Activated CD8-positive, alpha-beta T cell treated with anti-CD3 and anti-CD28 coated beads for 36 hours (primary cell): Measurements from ENCODE around the gene ACTR2. TPM values are rescaled to one million over a fixed set of nuclear protein-coding genes. Genes with fewer than 3 reads are reported as not detected.
"Not testable (repeated sequence)": the region's sequence is repeated elsewhere in the genome, so short reads cannot be mapped to it uniquely, and the experiment has no call there.

Experiments used
- ATAC-seq: fragments of 200-7000 bp; cut with Tn5 transposase; one replicate; pipeline ENCODE4 v1.10.0; 2021; ENCODE audit warnings: mild to moderate bottlenecking, moderate library complexity
- CTCF ChIA-PET: fragments of 350-600 bp; sonication (Branson Sonifier 250); formaldehyde crosslinking; loops from one replicate; lab custom pipeline; 2021; ENCODE audit warnings: antibody characterized with exemption; lab: Charles Lee
- POLR2A ChIA-PET: fragments of 350-600 bp; sonication (Branson Sonifier 250); formaldehyde crosslinking; loops from one replicate; lab custom pipeline; 2021; ENCODE audit warnings: antibody characterized with exemption; lab: Charles Lee
- DNase-seq: peaks from one replicate; pipeline ENCODE4 v3.0.0-alpha.2; 2020
- H3K27ac Mint-ChIP-seq: one replicate; pipeline ENCODE4 v1.8.0; 2021; ENCODE audit warnings: mild to moderate bottlenecking, mixed read lengths
- H3K27me3 Mint-ChIP-seq: one replicate; pipeline ENCODE4 v1.8.0; 2021; ENCODE audit warnings: mixed read lengths
- H3K36me3 Mint-ChIP-seq: one replicate; pipeline ENCODE4 v1.8.0; 2021; ENCODE audit warnings: low read depth, mixed read lengths
- H3K4me1 Mint-ChIP-seq: one replicate; pipeline ENCODE4 v1.8.0; 2021; ENCODE audit warnings: low read depth, mixed read lengths
- H3K4me3 Mint-ChIP-seq: one replicate; pipeline ENCODE4 v1.8.0; 2021; ENCODE audit warnings: mild to moderate bottlenecking, moderate library complexity, mixed read lengths
- H3K9me3 Mint-ChIP-seq: one replicate; pipeline ENCODE4 v1.8.0; 2021; ENCODE audit warnings: mixed read lengths
- CTCF ChIP-seq: fragments of 200-600 bp; IDR thresholded peaks from one replicate; pipeline ENCODE4 v1.8.0; 2022; ENCODE audit warnings: antibody characterized with exemption, mild to moderate bottlenecking
- intact Hi-C: fragments of 100-400 bp; cut with micrococcal nuclease; formaldehyde crosslinking; loops from one replicate; pipeline ENCODE4 v1.10.0; 2022
- total RNA-seq, 2 experiments: library from RNA; stranded (reverse); gene quantifications; one replicate each; pipeline ENCODE4 v1.2.3, GENCODE V29; 2021

The ACTR2 gene
- total RNA-seq, 2 experiments from 2014 or later, result 331 to 341 TPM

- CTCF ChIA-PET, result interaction anchor here (0.9 kb wide), 1 partner anchor 163 kb away, joined by 5 read pairs; no protein-coding TSS in a partner anchor
- Mint-ChIP-seq H3K27ac (peak overlapping the region; percentile 100), H3K27me3 (no peaks in the 10 kb centered on the region), H3K9me3 (no peaks in the 10 kb centered on the region), H3K4me3 (peak overlapping the region; percentile 99), H3K36me3 (peaks cover 26% of the 10 kb centered on the region), H3K4me1 (peaks cover 32% of the 10 kb centered on the region)
- POLR2A ChIA-PET, result interaction anchor here (0.9 to 2.0 kb wide), 5 partner anchors 19 to 322 kb away, joined by 3 to 4 read pairs (median 3); no protein-coding TSS in a partner anchor
- intact Hi-C loops, result no loop called here
- ATAC-seq, result peak; percentile 31
- no peak for DNase-seq
- TF ChIP-seq CTCF, result no peak
Observed at GRCh38 chr2:65228263-65228750, 676 bp downstream of the ACTR2 start.

- ChIA-PET CTCF (no interaction called here), POLR2A (interaction anchor here (1.0 kb wide), 1 partner anchor 105 kb away, joined by 3 read pairs; no protein-coding TSS in a partner anchor)
- H3K4me1 Mint-ChIP-seq, result peaks cover 44% of the 10 kb centered on the region
- H3K9me3 Mint-ChIP-seq, result no peaks in the 10 kb centered on the region
- no peaks in the 10 kb centered on the region for H3K27me3 Mint-ChIP-seq
- ATAC-seq (no peak), DNase-seq (no peak)
- intact Hi-C loops, result no loop called here
- no peak for TF ChIP-seq CTCF
- H3K36me3 Mint-ChIP-seq, result peaks cover 31% of the 10 kb centered on the region
- H3K27ac Mint-ChIP-seq, result peak overlapping the region; percentile 96
- H3K4me3 Mint-ChIP-seq, result peak overlapping the region; percentile 61
Observed at GRCh38 chr2:65231121-65231520, 3.5 kb downstream of the ACTR2 start.

- DNase-seq (peak; percentile 61), ATAC-seq (no peak)
- no peak for TF ChIP-seq CTCF
- H3K4me1 Mint-ChIP-seq, result peaks cover 45% of the 10 kb centered on the region
- no peaks in the 10 kb centered on the region for H3K27me3 Mint-ChIP-seq
- no peaks in the 10 kb centered on the region for H3K9me3 Mint-ChIP-seq
- ChIA-PET POLR2A (interaction anchor here (0.6 to 0.8 kb wide), 2 partner anchors 17 to 175 kb away, joined by 3 read pairs; no protein-coding TSS in a partner anchor), CTCF (no interaction called here)
- intact Hi-C loops, result no loop called here
- H3K27ac Mint-ChIP-seq, result peak overlapping the region; percentile 96
- peaks cover 31% of the 10 kb centered on the region for H3K36me3 Mint-ChIP-seq
- peak overlapping the region; percentile 61 for H3K4me3 Mint-ChIP-seq
Observed at GRCh38 chr2:65231892-65232477, 4.4 kb downstream of the ACTR2 start.

- H3K36me3 Mint-ChIP-seq, result peaks cover 30% of the 10 kb centered on the region
- H3K4me1 Mint-ChIP-seq, result peaks cover 47% of the 10 kb centered on the region
- H3K9me3 Mint-ChIP-seq, result no peaks in the 10 kb centered on the region
- ChIA-PET POLR2A (no interaction called here), CTCF (no interaction called here)
- ATAC-seq (peak; percentile 57), DNase-seq (no peak)
- intact Hi-C loops, result no loop called here
- TF ChIP-seq CTCF, result no peak
- H3K27ac Mint-ChIP-seq, result peak overlapping the region; percentile 96
- H3K4me3 Mint-ChIP-seq, result peak overlapping the region; percentile 61
- H3K27me3 Mint-ChIP-seq, result no peaks in the 10 kb centered on the region
Observed at GRCh38 chr2:65232636-65233035, 5.0 kb downstream of the ACTR2 start.

- no peaks in the 10 kb centered on the region for H3K9me3 Mint-ChIP-seq
- peaks cover 27% of the 10 kb centered on the region for H3K4me1 Mint-ChIP-seq
- H3K36me3 Mint-ChIP-seq, result peaks cover 17% of the 10 kb centered on the region
- intact Hi-C loops, result no loop called here
- H3K27me3 Mint-ChIP-seq, result no peaks in the 10 kb centered on the region
- ATAC-seq, result no peak
- peak overlapping the region; percentile 36 for H3K27ac Mint-ChIP-seq
- no peak for TF ChIP-seq CTCF
- DNase-seq, result no peak
- POLR2A ChIA-PET, result no interaction called here
- H3K4me3 Mint-ChIP-seq, result no peak overlapping the region
- CTCF ChIA-PET, result interaction anchor here (1.4 kb wide), 1 partner anchor 72 kb away, joined by 3 read pairs; no protein-coding TSS in a partner anchor
Observed at GRCh38 chr2:65240657-65241056, 13.0 kb downstream of the ACTR2 start.

- CTCF ChIA-PET, POLR2A ChIA-PET: not testable (repeated sequence)
Observed at GRCh38 chr2:65244452-65244851, 16.8 kb downstream of the ACTR2 start.

More at GRCh38 chr2:65244452-65244851, 16.8 kb downstream of the ACTR2 start:
- peaks cover 25% of the 10 kb centered on the region for H3K4me1 Mint-ChIP-seq
- peaks cover 28% of the 10 kb centered on the region for H3K36me3 Mint-ChIP-seq
- DNase-seq, H3K27ac Mint-ChIP-seq, intact Hi-C loops, ATAC-seq, H3K27me3 Mint-ChIP-seq, H3K9me3 Mint-ChIP-seq, H3K4me3 Mint-ChIP-seq: not testable (repeated sequence)
